HG03108 (cell line): ENCODE measurements around the gene FBRS.
A peak's percentile ranks its signal among the peaks of the same experiment; 100 is the strongest.
"Not testable (repeated sequence)": the region's sequence is repeated elsewhere in the genome, so short reads cannot be mapped to it uniquely, and the experiment has no call there.

Experiments used
- ATAC-seq: cut with Tn5 transposase; IDR thresholded peaks from one replicate; pipeline ENCODE4 v1.9.1; 2021; ENCODE audit warnings: moderate library complexity; ENCODE audit not compliant: unreplicated experiment

The FBRS gene

DNA sequence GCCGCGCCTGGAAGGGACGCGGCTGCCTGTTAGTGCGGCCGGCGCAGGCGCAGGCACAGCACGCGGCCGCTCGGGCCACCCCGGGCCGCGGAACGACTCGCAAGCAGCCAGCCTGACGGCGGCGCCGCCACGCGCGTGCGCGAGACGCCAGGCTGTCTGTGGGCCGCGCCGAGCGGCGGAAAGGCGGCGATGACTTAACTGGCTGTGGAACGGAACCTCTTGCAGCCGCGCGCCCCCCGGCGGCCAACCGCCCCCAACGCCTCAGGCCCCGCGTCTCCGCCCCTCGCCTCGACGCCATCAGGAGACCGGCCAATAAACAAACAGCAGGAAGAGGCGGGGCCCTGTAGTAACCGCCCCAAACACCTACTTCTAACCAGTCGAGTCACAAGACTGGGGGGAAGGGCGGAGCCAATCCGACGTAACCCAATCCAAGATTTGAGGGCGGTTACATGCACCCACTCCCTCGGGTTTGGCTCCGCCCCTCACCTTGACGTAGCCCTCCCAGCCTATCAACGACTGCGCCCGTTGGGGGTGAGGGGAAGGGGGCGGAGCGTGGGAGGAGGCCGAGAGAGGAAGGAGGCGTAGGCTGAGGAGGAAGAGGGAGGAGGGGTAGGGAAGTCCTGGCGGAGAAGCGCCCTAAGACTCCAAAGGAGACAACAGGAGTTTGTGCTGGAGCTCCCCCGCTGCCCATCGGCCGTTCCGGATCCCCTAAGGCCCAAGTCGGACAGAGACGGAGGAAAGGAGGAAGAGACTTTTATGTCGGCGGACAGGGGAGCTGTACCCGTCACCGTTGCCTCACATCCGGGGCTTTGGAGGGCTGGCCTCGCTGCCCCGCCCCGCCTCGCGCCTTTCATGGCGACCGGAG is at the start of gene FBRS:
TSS of gene FBRS (plus strand) at position 566 of the 865 bp plus-strand sequence. CDS start 1,088 bp downstream, outside the sequence.
- ATAC-seq, result peak; percentile 63

DNA sequence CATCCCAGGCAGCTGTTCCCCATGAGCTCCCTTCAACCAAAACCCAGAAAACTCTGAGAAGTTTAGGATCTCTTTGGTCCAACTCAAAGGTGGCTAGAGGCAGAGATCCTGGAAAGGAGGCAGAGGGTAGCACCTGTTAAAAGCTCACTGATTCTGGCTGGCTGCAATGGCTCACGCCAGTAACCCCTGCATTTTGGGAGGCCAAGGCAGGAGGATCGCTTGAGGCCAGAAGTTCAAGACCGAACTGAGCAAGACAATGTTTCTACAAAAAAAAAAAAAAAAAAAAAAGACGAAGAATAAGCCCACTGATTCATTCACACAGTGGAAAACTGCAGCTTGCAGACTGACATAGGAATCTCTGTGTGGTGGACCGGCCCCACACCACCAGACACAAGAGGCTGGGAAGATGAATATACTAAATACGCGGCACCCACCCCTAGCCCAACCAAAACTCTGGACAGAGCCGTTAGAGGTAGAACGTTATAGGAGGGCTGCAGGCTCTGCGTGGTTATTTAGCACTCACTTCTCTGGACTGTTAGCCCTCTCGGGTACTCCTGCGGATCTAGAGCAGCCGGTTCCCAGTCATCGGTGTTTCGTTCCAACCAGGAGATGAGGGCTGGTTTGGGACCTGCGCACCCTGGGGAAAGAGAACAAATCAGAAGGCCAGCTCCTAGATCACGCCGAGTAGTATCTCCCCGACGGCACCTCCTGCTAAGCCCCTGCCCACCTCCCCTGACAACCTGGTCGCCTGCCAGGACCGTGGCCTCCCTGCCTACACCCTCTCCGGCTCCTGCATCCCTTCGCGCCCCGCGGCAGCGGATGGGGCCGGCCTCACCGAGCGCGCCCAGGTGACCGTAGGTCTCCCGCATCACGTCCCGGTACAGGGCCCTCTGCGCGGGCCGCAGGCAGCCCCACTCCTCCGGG is 49.0 kb upstream of the FBRS start:
- peak; percentile 37 for ATAC-seq

DNA sequence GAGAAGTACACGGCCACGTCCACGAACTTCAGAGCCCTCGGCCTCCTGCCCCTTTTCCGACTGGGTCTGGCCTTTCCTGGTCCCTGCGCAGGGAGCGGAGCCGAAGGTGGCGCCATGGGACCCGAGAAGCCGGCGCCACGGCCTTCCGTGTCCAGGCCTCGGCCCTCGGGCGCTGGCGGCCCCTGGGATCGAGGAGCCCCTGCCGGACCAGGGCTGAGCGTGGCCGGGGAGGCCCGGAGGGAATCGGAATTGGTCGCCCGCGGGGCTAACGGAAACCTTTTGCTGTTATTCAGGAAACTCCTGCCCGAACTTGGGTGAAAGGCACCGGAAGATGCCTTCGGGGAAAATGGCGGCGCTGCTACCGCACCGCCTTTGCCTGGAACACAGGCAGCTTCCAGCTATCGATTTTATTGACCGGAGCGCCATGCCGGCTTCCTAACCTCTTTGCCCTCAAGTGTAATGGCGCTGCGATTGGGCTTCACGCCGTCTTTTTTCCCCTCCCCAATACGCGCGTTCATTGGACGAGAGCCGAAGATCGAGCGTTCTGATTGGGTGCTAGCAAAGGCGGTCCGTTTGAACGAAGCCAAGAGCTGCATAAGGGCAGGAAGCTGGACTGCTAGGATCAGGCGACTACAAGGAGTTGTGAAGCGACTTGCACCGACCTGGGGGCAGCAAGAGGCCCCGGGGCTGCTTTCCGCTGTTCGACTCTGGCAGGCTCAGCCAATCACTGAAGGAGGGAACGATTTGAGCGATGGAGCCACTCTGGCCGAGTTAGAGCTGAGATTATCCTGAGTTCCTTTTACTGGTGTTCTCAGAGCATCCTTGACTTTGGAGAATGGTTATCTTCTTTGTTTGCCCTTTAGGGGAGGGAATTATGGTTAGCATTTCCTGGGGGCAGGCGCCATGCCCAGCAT is 48.0 kb upstream of the FBRS start, which contains the start of gene ZNF689:
TSS of gene ZNF689 (minus strand) at position 464 of the 914 bp plus-strand sequence. CDS start at position 116, 348 bp downstream.
- ATAC-seq, result peak; percentile 76

DNA sequence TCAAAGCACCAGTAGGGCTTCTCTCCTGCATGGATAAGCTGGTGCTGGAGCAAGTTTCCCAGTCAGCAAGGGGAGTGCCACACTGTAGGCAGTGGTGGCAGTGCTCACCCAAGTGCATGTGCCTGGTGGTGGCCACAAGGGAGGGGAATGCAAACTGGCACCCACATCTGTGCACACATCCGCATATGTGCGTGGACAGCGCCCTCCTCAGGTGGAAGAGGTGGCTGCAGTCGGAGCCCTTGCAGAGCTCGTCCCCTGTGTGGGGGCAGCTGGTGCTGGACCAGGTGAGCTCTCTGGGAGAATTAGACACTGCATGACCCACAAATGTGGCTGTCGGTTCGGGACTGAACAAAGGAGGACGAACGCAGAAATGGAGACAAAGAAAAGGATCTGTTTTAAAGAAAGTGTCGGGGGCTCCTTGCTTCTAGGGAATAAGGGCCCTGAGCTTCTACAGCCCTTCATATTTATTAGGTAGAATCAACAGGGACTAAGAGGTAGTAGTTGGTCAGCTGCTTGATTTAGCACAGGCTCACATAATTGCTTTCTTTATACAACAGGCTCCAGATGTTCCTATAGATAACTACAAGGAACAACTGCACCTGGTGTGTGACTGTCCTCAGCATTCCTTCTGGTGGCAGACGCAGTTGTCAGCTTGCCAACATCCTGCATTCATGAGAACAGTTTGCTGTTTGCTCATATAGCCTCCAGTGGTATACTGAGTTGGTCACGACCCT is 42.7 kb upstream of the FBRS start:
- ATAC-seq, result no peak

DNA sequence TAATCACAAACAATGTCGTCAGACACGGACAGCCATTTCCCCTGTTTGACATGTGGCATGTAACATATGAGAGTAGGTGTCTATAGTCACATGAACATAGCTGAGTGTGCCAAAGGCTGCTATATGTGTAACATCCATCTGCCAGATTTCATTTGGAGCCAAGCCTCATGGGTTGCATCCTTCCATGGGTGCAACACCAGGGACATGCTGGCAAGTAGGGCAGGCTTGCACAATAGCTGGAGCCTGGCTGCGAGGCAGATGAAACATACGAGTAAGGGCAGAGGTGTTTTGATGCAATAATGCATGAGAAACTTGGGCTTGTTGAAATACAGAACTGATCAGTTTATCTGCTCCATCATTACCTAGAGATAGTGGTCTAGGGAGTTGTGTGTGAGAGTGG is 39.0 kb upstream of the FBRS start:
- ATAC-seq, result no peak

DNA sequence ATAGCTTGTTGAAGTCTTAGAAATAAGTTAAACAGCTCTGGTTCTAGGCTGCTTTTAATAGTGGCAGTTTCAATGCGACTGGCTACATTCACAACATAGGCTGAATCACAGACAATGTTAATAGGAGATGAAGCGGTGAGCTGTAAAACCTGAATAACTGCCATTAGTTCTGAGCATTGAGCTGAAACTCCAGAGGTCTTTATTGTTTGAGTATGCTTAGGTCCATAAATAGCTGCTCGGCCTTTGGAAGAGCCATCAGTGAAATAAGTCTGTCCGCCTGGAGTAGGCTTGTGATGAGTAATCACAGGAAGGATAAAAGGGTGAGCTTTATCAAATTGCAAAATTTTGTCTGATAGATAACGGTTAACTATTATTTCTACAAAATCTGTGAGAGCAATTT is 38.6 kb upstream of the FBRS start:
- no peak for ATAC-seq

DNA sequence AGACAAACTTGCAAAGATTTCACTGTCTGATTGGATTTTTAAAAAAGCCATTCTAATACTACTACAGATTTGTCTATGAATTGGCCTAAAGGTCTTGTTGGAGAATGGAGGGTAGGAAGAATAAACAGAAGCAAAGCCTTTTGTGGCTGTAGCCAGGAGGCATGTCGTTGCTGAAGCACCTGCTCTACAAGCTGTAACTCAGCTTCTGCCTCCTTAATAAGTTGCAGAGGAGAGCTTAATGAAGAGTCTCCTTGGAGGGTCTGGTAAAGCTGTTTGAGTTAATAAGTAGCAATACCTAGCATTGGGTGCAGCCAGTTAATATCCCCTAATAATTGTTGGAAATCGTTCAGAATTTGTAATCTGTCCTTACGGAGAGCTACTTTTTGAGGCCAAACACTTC is 38.1 kb upstream of the FBRS start:
- no peak for ATAC-seq

DNA sequence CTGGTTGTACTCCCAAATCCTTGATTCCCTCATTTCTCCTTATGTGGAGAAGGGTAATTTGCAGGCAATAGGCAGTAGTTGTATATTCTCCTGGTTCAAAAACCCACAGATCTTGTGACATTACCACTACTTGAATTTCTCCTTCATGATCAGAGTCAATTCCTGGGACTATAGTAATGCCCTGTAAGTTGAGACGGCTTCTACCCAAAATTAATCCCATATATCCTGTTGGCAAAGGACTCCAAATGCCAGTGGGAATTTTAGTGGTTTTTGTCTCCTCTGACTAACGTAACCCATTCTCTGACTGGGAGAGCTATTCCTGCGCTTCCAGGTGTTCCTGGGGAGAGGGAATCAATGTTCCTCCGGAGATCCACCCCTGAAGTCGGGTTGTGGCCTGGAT is 36.5 kb upstream of the FBRS start:
- no peak for ATAC-seq

DNA sequence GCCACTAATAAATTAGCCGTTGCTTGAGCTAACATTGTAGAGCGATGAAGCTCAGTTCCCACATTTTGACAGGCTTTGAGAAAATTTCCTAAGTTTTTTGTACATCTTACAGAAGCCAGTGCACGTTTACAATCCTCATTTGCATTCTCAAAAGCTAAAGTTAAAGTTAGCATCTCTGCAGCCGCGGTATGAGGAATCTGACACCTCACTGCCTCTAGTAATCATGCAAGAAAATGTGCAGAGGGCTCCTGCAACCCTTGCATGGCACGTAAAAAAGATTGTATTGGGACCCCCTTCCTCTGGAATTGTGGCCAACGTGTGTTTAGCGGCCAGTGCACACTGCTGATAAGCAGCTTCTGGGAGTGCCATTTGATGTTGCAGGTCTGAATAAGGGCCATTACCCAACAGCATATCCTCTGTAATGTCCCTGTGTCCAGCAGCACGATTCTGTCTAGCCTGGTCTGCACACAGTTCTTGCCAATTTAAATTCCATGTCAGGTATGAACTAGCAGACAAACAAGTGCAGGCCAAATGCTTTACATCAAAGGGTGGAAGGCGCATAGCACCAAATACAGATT is 35.7 kb upstream of the FBRS start:
- no peak for ATAC-seq

DNA sequence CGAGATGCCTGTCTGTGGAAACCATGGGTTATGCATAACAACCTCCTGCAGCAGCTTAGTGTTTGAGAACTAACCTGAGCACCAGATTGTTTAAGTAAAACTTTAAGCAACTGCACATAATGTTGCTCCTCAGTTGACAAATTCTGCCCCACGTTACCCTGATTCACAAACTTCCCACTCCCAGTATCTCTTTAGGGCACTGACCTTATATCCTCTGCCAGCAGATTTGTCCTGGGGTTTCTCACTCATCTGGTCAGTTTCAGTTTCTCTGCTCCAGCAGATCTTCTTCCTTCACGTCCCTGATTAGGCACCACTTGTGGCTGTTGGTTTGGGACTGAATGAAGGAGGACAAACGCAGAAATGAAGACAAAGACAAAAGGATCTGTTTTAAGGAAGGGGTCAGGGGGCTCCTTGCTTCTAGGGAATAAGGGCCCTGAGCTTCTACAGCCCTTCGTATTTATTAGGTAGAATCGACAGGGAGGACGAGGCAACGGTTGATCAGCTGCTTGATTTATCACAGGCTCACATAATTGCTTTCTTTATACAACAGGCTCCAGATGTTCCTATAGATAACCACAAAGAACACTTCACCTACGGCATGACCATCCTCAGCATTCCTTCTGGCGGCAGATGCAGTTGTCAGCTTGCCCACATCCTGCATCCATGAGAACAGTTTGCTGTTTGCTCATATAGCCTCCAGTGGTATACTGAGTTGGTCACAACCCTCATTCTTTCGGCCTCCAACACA is 34.5 kb upstream of the FBRS start:
- ATAC-seq, result no peak

DNA sequence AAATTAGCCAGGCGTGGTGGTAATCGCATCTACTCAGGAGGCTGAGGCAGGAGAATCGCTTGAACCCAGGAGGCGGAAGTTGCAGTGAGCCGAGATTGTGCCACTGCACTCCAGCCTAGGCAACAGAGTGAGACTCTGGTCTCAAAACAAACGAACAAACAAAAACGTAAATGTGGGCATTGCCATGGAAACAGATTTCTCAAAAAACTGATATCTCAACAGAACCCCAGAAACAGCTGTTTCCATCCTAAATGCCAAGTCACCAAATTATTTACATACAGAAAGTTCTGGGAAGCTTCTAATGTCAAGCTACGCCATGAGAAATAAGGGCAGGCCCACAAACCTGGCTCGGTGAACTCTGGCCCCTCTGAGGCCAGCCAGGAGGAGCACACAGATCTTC is 32.0 kb upstream of the FBRS start:
- no peak for ATAC-seq

DNA sequence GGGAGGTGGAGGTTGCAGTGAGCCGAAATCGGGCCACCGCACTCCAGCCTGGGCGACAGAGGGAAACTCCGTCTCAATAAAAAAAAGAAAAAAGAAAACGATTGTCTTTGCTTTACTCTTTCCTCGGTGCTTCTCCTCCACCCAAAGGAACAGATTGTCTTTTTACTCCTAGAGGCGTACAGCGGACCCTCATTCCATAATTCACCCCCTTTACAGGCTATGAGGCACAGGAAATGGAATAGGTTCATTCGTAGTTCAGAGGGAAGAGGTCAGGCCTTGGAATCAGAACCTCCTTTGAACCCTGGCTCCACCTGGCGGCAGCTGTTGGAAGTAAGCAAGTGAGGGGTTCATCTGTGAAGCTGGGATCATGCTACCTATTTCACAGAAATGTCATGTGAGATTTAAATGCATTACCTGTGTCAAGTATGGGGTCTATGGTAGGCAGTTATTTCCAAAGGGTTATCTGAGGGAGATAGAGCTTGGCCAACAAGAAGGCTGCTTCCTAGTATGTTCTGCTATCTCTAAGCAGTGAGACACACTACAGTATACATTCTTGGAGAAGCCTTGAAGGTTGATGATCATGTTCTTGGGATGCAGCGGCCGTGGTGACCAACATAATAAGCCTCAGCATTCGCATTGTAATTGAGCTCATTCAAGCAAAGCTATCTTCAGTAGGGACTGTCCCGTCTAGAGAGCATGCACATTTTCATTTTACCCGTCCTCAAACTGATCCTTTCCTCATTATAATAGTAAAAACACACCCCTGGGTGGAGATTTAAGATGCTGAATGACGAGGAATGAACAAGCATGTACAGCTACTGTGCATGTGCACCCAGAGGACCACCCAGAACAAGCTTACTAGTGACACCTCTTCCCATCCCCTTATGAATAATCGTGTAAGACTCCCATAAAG is 29.3 kb upstream of the FBRS start:
- no peak for ATAC-seq

DNA sequence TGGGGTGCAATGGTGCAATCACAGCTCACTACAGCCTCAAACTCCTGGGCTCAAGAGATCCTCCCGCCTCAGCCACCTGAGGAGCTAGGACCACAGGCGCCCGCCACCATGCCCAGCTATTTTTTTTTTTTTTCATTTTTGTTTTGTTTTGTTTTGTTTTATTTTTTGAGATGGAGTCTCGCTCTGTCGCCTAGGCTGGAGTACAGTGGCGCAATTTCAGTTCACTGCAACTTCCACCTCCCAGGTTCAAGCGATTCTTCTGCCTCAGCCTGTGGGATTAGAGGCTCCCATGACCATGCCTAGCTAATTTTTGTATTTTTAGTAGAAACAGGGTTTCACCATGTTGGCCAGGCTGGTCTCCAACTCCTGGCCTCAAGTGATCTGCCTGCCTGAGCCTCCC is 25.8 kb upstream of the FBRS start:
- not testable (repeated sequence) for ATAC-seq

DNA sequence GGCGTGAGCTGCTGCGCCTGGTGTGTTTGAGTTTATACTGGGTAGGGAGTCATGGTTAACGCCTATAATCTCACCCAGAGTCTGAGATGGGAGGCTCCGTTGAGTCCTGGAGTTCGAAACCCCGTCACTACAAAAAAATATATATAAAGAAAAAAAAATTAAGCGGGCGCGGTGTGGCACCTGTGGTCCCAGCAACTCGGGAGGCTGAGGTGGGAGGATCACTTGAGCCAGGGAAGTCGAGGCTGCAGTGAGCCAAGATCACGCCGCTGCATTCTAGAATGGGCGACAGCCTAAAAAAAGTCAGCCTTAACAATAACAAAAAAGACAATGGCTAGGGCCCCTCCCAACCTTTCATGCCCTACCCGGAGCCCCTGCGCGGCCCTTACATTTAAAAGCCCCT is 24.7 kb upstream of the FBRS start:
- ATAC-seq, result no peak

DNA sequence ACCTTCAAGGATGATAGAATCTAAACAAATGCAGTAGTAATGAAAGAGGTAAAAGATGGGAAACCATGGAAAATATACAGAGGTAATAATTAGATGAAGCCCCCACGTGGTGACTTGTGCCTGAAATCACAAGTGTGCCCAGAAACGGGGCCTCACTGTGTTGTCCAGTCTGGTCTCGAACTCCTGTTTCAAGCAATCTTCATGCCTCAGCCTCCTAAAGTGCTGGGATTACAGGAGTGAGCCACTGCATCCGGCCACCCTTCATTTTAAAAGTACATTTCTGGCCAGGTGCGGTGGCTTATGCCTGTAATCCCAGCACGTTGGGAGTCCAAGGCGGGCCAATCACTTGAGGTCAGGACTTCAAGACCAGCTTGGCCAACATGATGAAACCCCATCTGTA is 21.6 kb upstream of the FBRS start:
- ATAC-seq, result no peak

DNA sequence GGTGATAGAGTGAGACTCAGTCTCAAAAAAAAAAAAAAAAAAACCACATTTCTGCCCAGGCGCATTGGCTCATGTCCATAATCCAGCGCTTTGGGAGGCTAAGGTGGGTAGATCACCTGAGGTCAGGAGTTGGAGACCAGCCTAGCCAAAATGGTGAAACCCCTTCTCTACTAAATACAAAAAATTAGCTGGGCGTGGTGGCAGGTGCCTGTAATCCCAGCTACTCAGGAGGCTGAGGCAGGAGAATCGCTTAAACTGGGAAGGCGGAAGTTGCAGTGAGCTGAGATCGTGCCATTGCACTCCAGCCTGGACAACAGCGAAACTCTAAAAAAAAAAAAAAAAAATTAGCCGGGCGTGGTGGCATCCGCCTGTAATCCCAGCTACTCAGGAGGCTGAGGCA is 21.1 kb upstream of the FBRS start:
- ATAC-seq, result not testable (repeated sequence)

DNA sequence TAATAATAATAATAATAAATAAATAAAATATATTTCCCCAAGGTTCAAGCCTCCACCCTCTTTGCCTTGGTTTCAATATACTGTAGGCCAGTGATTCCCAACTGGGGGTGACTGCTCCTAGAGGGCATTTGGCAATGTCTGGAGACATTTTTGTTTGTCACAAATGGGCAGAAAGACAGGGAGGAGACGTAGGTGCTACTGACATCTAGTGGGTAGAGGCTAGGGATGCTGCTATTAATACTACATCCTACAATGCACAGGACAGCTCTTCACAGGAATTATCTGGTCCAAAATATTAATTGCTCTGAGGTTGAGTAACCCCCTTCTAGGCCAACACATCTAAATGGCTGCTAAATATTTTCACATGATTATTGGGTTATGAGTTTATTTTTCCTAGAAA is 20.3 kb upstream of the FBRS start:
- ATAC-seq, result no peak
